PFSK-1 (cell line): ENCODE data around the gene NAMPT.

Experiments
- FOXP2 ChIP-seq: optimal IDR thresholded peaks from 2 replicates; pipeline ENCODE3; 2011; ENCODE audit warnings: borderline replicate concordance, control low read depth, inconsistent platforms; ENCODE audit not compliant: insufficient read depth; ENCODE audit errors: extremely low read length, extremely low read depth
- POLR2AphosphoS5 ChIP-seq: IDR thresholded peaks from 2 replicates; pipeline ENCODE4 v1.6.1; 2012; ENCODE audit warnings: low read depth, mild to moderate bottlenecking, control low read depth, low read length, moderate library complexity
- SIN3A ChIP-seq: IDR thresholded peaks from 2 replicates; pipeline ENCODE4 v1.6.1; 2012; ENCODE audit warnings: mild to moderate bottlenecking, low read length, moderate library complexity, borderline replicate concordance; ENCODE audit not compliant: insufficient read depth
- TAF1 ChIP-seq: IDR thresholded peaks from 2 replicates; pipeline ENCODE4 v1.6.1; 2012; ENCODE audit warnings: low read length, control low read depth, borderline replicate concordance; ENCODE audit not compliant: insufficient read depth
- TF ChIP-seq, protein P1 (sequence below), 2 experiments: IDR thresholded peaks; 2 replicates each; pipeline versions ENCODE4 v1.6.1 to v1.8.0; 2011 to 2012; ENCODE audit warnings: low read depth in 2 of 2, low read length in 2 of 2, control low read depth in 1 of 2, inconsistent platforms in 1 of 2, mild to moderate bottlenecking in 1 of 2, moderate library complexity in 1 of 2; ENCODE audit not compliant: insufficient read depth in 1 of 2

GRCh38 chr7:106282852-106283251 is 1.9 kb downstream of the NAMPT start:
- TF ChIP-seq POLR2AphosphoS5 (no peak), TAF1 (no peak), SIN3A (no peak), FOXP2 (no peak)
- TF ChIP-seq, protein P1, sequence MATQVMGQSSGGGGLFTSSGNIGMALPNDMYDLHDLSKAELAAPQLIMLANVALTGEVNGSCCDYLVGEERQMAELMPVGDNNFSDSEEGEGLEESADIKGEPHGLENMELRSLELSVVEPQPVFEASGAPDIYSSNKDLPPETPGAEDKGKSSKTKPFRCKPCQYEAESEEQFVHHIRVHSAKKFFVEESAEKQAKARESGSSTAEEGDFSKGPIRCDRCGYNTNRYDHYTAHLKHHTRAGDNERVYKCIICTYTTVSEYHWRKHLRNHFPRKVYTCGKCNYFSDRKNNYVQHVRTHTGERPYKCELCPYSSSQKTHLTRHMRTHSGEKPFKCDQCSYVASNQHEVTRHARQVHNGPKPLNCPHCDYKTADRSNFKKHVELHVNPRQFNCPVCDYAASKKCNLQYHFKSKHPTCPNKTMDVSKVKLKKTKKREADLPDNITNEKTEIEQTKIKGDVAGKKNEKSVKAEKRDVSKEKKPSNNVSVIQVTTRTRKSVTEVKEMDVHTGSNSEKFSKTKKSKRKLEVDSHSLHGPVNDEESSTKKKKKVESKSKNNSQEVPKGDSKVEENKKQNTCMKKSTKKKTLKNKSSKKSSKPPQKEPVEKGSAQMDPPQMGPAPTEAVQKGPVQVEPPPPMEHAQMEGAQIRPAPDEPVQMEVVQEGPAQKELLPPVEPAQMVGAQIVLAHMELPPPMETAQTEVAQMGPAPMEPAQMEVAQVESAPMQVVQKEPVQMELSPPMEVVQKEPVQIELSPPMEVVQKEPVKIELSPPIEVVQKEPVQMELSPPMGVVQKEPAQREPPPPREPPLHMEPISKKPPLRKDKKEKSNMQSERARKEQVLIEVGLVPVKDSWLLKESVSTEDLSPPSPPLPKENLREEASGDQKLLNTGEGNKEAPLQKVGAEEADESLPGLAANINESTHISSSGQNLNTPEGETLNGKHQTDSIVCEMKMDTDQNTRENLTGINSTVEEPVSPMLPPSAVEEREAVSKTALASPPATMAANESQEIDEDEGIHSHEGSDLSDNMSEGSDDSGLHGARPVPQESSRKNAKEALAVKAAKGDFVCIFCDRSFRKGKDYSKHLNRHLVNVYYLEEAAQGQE (IDR thresholded peaks at IDR 0.05; ENCODE audit: insufficient read depth in 1 of 2, low read depth in 2 of 2, low read length in 2 of 2), result no peak
